SK-N-SH (cell line): ENCODE data around the gene KRT28.

Experiments
- CHD2 ChIP-seq: fragments of 150-350 bp; IDR thresholded peaks from 2 replicates; pipeline ENCODE4 v1.6.1; 2018; ENCODE audit warnings: low read length; ENCODE audit not compliant: partially characterized antibody
- CTCF ChIP-seq: fragments of 200-600 bp; sonication (generic); IDR thresholded peaks from 2 replicates; pipeline ENCODE4 v1.6.1; 2017; ENCODE audit warnings: antibody characterized with exemption, mild to moderate bottlenecking, moderate library complexity
- EP300 ChIP-seq, 2 experiments: IDR thresholded peaks; 2 replicates each; pipeline versions ENCODE4 v1.4.0 to v1.6.1; 2012; ENCODE audit warnings: borderline replicate concordance in 1 of 2, low read depth in 1 of 2, low read length in 1 of 2
- FOXJ3 ChIP-seq: sonication (generic); formaldehyde crosslinking; IDR thresholded peaks from 2 replicates; pipeline ENCODE4 v1.5.1; 2020; ENCODE audit warnings: mild to moderate bottlenecking, missing genetic modification reagents
- GATA2 ChIP-seq: sonication (generic); formaldehyde crosslinking; IDR thresholded peaks from 2 replicates; pipeline ENCODE4 v1.5.0; 2020; ENCODE audit warnings: mild to moderate bottlenecking, missing genetic modification reagents
- JUND ChIP-seq: IDR thresholded peaks from 2 replicates; pipeline ENCODE4 v1.4.0; 2012
- MAX ChIP-seq: IDR thresholded peaks from 2 replicates; pipeline ENCODE4 v1.4.0; 2012; ENCODE audit warnings: low read depth
- POLR2AphosphoS5 ChIP-seq: IDR thresholded peaks from 2 replicates; pipeline ENCODE4 v1.6.1; 2012; ENCODE audit warnings: low read depth, low read length
- RXRA ChIP-seq: IDR thresholded peaks from 2 replicates; pipeline ENCODE4 v1.4.0; 2012; ENCODE audit warnings: low read depth, mild to moderate bottlenecking, borderline replicate concordance
- USF2 ChIP-seq: fragments of 150-350 bp; IDR thresholded peaks from 2 replicates; pipeline ENCODE4 v1.6.1; 2017; ENCODE audit warnings: antibody characterized with exemption, low read length, low read depth, borderline replicate concordance
- YY1 ChIP-seq: IDR thresholded peaks from 2 replicates; pipeline ENCODE4 v1.4.0; 2012; ENCODE audit warnings: low read depth, mild to moderate bottlenecking

GRCh38 chr17:40810494-40810893 lies 10.7 kb upstream of the KRT28 start:
- TF ChIP-seq MAX, result no peak
- no peak for TF ChIP-seq EP300 (IDR thresholded peaks at IDR 0.05; ENCODE audit: borderline replicate concordance in 1 of 2, low read depth in 1 of 2, low read length in 1 of 2)
- TF ChIP-seq CTCF, result no peak
- no peak for TF ChIP-seq RXRA
- TF ChIP-seq FOXJ3 (CRISPR knock-in tag), result no peak
- TF ChIP-seq YY1, result no peak
- TF ChIP-seq POLR2AphosphoS5, result no peak
- TF ChIP-seq USF2, result no peak
- TF ChIP-seq CHD2, result no peak
- no peak for TF ChIP-seq JUND
- no peak for TF ChIP-seq GATA2
